Dedifferentiated amniotic fluid mesenchymal stem cell (primary cell): ENCODE measurements around the gene ATG101.
A peak's percentile ranks its signal among the peaks of the same experiment; 100 is the strongest.

Source experiments
- DNase-seq: peaks from one replicate; pipeline ENCODE4 v3.0.0-alpha.2; 2016; ENCODE audit errors: extremely low spot score

ATG101 gene, protein sequence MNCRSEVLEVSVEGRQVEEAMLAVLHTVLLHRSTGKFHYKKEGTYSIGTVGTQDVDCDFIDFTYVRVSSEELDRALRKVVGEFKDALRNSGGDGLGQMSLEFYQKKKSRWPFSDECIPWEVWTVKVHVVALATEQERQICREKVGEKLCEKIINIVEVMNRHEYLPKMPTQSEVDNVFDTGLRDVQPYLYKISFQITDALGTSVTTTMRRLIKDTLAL

DNA sequence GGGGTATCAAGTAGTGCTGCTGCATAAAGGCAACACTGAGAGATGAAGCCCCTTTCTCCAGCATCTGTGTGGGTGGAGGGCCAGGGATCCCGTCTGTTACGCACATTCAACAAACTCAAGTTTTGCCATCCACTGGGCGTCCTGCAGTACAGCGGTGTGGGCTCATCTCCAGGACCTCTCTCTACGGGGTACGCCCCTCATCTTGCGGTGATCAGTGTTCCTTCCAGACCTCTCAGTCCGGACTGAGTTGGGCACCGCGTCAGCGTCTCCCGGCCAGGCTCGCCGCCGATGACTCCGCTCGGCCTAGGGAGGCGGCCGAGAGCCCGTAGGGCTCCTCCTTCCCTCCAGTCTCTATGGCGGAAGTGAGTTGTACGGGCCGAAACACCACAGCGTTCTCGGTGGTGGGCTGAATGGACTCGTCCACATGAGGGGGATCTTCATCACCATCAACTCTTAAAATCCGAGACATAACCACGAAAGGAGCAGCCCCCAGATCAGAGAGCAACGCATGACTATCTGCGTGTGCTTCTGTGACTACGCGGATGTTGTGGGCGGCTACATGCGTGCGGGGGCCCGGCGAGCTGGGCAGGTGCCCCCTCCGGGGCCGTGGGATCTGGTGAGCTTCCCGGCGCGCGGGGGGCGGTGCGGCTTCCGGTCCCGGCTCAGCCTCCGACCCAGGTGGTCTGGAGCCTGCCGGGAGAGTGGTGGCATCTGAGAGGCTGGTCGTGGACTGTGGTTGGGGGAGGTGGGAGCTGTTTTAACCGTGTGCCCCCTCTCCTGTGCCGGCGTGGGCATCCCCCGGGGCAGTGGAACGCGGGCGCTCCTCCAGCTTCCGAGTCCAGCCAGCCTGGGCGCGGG, at the start of gene ATG101:
Gene ATG101 (plus strand): TSS at position 652 of the 858 bp plus-strand sequence. CDS start 3,673 bp downstream, outside the sequence.
- DNase-seq, result peak; percentile 96

DNA sequence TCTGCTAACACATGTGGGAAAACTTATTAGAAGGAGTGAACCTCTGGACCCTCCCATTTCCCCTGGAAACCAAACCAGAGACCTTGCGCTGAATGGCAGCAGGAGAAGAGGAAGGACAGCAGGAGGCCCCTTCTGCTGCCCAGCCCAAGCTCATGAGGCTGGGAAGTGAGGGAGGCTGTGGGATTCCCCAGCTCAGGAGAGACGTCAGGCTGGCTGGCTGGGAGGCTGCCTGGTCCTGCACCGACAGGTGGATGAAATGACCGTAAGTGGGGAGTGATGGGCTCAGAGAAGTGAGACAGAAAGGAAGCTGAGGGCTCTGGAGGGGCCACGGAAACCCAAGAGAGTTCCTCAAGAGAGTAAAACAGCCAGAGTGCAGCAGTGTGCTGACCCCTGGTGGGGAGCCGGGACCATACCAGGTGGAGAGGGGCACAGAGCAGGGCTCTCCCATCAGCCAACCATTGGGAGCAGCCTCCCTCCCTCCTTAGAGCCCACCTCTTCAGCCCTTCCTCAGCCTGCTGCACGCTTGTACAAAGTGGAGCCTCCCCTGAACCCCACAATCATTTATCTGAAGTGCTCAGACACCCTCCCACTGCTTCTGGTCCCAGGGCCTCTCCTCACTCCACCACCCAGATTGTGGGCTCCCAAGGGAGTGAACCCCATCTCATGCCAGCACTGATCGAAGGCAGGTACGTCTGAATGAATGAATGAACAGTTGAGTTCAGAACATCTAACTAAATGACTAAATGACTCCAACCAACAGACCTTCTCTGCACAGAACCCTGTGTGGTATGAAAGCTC, 49.0 kb upstream of the ATG101 start:
- peak; percentile 37 for DNase-seq

DNA sequence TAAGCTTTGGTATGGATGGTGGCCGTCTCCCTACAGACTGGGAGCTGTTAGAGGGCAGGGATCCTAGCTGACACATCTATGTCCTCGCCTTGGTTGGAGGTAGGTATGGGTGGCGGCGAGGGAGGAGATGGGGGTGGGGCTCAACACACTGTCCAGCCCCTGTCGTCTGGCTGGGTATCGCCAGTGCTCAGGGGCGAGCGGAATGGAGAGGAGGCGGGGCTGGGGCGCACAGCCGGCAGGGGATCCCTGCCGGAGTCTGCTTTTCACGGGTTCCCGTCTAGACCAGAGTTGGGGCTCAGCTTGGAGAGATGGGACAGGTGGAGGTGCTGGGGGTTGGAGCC, 47.0 kb upstream of the ATG101 start:
- DNase-seq, result no peak

DNA sequence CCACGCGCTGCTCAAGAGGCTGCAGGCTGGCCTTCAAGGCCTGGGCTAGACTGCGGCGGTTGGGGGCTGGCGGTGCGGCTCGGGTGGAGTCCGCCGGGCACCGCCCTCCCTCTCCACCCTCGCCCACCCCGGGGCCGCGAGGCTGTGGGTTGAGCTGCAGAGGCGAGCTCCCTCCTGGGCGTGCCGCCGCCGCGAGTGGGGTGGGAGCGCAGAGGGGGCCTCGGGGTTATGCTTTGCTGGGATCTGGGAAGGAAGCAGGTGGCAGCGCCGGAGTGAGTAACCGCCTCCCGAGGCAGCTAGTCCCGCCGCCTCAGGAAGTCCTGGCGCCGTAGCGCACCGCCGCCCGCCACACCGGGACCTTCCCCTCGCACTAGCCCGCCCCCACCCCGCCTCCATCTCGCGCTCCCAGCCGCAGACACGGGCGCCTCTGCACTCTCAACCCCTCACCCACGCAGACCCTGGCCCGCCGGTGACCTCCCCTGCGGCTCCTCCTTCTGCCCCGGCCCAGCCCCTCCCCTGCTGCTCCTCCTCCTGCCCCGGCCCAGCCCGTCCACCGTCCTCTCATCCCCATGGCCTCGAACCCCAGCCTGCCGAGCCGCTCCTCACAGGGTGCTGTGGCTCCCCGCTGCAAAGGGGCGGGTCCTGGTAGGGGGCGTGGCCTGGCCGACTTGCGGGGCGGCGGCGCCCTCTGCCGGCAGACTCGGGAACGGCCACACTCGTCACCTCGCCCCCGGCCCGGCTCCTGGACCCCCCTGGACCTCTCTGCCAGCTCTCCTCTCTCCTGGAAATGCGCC, 46.4 kb upstream of the ATG101 start:
- peak; percentile 65 for DNase-seq

DNA sequence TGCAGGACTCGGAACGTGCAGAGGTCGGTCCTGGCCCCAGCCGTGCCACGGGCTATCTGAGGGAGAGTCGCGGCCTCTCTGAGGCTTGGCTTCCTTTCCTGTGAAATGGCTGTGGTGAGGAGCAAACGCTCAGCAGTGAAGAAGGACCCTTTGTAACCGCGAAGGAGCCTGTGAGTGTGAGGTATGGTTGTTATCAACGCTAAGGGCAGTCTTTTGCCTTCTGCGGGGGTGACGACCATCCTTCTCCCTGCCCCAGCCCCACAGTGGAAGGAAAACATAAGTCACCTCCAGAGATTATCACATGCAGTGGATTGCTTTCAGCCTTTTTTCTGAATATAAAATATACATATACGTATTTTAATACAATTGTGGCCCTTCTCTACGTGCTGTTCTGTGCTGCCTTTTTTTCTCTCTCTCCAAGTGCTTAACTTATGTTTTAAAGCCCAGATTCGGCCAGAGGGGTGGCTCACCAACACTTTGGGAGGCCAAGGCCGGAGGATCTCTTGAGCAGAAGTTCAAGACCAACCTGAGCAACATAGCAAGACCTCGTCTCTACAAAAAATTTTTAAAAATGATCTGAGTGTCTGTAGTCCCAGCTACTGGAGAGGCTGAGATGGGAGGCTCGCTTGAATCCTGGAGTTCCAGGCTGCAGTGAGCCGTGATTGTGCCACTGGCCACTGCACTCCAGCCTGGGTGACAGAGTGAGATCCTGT, 45.6 kb upstream of the ATG101 start:
- DNase-seq, result no peak

DNA sequence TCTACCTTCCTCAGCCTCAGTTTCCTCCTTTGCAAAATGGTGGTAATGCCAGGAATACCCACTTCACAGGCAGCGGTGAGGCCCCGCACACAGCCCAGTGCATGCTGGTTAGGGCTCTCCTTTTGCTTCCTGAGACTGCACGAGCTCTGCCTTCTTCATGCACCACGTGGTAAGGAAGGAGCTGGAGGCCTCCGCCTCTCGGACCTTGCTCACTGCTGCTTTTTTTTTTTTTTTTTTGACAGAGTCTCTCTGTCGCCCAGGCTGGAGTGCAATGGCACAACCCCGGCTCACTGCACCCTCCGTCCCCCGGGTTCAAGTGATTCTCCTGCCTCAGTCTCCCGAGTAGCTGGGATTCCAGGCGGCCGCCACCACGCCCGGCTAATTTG, 44.9 kb upstream of the ATG101 start:
- no peak for DNase-seq

DNA sequence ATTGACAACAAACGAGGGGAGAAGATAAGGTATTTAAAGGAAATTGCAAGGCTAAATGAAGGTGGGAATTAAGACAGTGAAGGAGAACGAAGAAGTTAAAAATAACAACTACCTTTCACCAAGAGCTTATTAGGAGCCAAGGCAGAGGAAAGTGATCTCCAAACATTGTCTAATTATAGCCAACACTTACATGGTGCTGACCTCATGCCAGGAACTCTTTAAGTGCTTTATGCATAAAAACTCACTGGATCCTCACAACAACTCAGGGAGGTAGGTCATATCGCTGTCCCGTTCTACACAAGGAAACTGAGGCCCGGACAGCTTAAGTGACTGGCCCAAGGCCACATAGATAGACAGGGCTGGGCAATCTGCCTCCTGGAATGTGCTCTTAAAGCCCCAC, 43.5 kb upstream of the ATG101 start:
- no peak for DNase-seq

DNA sequence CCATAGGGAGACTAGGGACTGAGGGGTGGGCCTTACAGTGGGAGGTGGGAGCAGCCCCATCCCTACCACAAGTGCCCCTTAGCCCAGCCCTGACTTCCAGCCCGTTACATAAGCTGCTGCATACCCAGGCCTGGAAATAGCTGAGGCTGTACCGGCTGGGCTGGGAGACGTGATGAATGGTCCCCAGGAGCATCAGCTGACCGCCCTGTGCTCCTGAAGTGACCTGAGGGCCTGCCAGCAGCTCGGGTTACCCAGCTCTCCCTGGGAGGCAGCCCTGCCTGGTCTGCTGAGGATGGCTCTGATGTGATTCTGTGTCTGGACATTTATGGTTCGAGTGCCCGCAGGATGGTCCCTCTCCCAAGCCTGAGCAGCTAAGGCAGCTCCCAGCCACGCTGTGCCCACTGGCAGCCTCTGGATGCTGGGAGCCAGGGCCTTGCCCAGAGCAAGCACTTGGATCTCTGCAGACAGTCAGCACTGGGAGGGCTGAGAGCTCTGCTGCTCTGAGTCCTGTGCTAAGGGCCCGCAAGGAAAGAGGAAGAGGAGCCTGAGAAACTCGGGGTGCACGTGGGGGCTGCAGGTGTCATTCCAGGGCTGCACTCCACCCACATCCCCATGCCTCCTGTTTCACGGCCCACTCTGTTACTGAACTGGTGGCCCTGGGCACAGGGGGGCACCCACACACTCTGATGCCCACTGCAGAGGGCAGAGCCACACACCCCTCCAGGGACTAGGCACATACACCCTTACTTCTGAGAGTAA, 42.5 kb upstream of the ATG101 start:
- DNase-seq, result no peak

DNA sequence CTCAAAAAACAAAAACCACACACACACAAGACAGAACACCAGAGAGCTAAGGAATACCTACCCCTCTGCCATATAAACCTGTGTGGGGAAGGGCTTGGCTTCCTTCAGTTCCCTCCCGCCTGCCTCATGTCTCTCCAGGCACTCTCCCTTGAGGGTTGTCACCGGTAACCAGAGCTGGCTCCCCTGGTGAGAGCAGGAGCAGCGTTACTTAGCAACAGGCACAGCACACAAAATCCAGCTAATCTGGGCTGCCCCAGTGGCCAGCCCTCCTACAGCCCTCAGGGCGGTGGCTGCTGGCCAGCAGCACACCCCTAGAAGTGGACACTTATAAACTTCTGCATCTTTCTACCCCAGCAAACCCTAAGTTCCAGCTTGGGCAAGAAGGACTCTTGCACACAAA, 40.1 kb upstream of the ATG101 start:
- no peak for DNase-seq

DNA sequence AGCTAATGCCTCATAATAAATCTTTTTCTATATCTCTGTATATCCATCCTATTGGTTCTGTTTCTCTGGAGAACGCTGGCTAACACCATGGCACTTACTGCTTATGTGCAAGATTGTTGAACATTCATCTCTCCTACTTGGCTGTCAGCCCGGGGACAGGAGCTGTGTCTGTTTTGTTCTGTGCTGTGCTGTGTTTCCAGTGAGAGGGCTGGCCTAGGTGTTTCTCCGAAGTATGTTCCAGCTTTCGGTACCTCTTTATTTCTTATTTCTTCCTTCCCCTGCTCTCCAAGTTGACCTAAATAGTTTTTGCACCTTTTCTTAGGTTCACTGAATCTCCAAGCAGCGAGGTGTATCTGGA, 37.4 kb upstream of the ATG101 start:
- peak; percentile 49 for DNase-seq

DNA sequence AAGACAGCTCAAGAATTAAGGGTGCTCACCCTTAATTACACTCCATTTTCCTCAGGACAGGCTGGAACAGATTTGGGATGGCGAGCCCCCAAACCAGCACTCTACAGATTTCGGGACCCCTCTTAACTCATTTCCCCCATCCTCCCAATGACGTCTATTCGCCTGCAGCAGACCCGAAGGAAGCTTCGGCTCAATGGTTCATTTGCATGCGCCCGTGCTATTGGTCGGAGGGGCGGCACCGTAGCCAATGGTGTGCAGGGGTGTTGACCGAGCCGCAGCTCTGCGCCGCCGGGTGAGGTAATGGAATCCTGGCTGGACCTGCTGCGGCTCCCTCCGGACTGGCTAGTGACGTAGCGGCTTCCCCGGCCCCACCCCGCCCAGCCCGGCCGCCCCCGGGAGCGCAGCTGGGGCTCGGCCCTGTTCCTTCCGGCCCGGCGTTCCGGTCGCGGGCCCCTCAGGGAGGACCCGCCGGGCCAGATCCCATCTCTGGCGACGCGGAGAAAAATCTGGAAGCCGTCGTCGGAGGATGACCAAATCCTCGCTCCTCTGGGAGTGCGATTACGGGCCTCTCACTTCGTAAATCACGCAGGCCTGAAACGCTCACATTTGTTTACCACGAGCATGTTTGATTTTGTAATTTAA, 36.9 kb upstream of the ATG101 start:
- peak; percentile 96 for DNase-seq

DNA sequence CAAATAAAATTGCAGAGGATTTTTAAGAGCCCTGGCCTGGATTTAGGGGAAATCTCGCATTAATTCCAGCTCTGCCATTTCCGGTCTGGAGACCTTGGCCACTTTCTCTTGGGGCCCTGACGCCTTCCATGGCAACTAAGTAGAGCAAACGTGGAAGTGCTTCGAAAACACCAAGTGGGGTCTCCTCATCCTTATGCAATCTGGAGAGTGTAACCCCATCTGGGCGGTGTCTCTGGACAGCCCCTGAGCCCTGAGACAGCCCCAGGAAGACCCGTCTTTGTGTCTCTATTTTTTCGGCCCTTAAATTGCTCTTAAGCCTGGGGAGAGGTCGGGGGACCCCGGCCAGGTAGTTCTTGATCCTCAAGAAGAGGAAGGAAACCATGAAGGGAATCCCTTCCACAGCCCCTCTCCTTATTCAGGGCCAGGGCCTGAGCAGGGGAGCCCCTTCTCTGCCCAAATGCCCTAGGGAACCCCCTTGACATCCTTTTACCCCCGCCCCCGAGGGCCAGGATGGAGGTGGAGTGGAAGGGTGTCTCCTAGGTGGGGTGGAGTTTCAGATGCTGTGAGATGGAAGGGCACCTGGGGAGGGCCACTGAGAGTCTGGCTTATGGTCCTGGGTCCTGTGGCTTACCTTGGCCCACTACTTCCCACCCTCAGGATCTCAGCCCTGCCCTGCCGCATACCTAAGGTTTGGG, 36.2 kb upstream of the ATG101 start:
- DNase-seq, result no peak

DNA sequence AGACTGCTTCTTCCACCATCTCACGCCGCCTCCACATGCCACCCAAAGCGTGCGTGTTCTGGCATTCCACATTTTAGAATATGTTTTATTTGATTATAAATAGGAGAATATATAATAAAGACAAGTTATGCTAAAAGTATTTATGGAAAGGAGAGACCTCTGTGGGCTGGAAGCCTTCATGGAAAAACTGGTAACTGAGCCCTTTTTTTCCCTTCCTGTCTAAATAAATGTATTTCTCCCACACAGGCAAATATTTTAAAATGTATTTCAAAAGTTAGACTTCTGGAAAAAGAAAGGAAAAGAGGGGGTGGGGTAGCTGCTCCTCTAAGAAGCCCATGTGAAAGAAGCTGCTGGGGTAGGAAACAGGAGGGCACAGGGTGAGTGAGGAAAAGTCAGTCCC, 34.6 kb upstream of the ATG101 start:
- no peak for DNase-seq

DNA sequence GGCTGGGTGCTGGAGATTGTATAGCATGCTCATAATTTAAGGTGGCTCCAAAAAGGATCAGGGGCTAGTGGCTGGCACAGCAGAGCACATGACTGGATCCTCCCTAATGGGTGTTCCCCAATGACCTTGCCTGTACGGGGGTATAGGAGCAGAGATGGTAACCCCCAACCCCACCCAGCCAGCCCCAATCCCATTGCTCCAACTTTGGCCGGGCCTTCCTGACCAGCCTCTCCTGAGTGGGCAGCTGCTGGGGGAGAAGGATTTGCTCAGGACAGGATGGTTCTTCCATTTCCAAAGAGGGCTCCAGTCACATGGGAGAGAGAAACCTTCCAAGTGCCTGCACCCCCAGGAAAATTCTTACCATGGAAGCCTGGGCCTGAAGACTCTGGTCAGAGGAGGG, 33.9 kb upstream of the ATG101 start:
- no peak for DNase-seq

DNA sequence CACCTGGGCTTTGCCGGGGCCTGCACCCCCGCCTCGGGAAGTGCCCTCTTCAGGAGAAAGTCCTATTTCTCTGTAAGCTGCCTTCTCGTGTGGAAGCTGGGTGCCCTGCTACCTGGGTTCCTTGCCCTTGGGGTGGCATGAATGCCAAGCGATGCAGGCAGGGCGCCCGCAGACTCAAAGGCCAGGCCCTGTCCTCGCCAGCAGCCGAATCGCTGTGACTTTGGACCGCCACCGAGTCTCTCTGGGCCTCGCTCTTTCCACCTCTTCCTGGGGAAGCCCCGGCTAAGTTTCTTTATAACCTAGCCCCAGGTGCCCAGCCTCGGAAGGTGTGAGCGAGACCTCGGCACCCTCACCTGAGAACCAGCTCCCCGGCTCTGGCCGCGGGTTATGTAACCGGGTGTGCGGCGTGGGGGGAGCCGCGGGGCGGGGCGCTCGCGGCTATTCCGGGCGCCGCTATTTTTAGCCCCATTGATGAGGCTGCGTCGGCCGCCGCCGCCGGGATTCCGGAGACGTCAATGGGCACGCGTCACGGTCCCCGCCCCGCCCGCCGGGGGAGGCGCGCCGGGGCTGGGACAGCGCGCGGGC, 33.1 kb upstream of the ATG101 start:
- peak; percentile 72 for DNase-seq

DNA sequence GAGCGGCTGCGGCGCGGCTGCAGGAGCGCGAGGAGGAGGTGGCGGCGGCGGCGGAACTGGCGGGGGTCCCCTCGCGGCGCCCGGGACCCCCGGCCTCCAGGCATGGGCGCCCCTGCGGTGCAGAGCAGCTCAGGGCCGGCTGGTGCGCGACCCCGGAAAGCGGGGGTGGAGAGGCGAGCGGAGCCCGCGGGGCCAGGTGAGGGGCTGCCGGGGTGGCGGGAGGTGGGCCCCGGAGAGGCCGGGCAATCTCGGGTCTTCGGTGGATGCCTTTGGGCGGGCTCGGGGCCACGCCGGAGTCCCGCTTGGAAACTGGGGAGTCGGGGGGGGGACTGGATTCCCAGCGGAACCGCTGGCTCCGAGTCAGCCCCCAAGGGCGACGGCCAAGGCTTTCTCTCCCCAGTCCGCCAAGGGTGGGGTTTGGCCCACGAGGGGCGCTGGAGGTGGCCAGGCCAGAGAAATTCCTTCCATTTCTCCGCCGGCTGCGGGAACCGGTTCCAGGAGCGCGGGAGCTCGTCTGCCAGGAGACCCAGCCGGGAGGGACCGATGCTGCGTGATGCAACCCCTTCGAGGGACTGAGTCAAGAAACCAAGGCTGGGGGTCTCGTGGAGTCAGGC, 32.4 kb upstream of the ATG101 start:
- peak; percentile 60 for DNase-seq

DNA sequence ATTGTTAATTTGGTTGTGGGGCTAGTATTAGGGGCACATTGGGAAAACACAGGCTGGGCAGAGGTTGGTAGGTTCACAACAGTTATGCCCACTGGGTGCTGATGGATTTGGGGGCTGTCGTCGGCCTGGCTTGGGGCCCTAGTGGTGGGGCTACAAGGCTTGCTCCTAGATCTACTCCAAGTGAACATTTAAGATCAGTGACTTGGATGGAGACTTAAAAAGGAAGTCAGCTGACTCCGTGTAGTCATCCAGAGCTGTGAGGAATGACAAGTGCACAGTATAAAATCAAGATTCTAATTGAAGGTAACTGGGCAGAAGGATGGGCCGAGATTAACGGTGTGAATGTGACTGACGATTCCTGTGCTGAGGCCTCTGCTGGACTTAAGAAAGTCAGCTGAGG, 31.3 kb upstream of the ATG101 start:
- DNase-seq, result no peak

DNA sequence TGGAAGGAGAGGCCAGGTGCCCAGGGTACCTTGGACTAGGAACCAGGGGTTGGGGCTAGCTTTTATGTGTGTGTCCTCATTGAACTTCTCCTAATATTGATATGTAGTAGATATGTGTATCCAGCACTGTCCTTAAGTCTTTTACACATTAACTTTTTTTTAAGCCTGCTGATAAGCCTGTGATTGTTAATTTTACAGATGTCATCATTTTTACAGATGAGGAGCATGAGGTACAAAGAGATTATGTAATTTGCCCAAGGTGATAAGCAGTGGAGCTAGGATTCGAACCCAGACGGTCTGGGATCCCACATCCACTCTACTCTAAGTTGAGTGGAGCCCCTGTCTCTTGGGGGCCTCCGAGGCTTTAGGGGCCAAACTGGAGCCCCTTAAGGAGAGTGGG, 28.7 kb upstream of the ATG101 start:
- no peak for DNase-seq

DNA sequence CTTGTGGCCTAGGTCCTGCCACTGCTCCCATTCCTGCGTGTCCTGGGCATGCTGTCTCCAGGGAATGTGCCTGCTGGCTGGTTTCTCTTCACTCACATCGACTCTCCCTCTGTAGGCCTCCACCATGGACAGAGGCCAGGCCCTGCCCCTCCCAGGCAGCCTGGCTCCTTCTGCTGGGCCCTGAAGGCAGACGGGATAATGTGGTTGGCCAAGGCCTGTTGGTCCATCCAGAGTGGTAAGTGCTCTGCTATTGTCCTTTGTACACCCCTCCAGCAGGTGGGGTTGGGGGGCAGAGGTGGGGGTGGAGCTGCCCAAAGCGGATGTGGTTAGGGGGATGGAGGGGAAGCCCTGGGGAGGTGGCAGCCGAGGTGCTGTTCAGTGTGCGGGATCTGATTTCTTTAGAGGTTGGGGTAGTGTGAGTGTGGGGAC, 28.1 kb upstream of the ATG101 start:
- peak; percentile 80 for DNase-seq
